Measurements from ENCODE around the gene CANT1.

The CANT1 gene

DNA sequence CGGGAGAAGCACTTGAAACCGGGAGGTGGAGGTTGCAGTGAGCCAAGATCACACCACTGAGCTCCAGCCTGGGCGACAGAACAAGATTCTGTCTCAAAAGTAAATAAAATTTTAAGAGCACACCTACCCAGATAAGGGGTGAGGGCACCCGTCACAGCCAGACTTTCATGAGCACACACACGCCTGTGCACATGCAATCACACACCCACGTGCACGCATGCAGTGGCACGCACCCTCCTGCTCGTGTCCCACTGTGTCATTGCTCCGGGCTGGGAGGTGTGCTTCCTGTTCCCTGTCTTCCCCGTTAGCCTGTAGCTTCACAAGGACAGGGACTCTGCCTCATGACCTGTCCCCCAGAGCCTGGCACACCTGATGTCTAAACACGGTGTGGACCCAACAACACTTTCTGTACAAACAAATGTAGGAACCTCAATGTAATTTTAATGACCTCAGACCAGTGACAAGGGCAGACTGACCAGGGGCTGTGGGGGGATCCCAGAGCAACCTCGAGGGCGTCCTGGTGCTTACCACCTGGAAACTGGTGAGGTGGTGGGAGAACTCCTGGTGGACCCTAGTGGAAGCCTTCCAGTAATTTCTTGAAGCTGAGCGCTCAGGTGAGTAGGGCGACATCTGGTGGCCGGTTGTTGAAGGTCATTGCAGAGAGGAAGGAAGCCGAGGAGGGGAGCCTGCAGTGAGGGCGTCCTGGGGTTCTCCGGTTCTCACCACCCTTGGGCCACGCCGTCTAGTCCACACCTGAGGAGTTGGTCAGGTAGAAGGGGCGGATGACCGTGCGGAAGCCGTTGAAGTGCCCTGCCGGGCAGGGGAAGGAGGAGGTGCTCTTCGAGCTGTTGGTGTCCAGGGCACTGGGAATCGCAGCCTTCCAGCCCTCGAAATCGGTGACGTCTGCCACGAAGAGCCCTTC is 38.5 kb downstream of the CANT1 start:
- DNase-seq (ENCODE audit: low read depth) = no peak
- peak; percentile 85 for TF ChIP-seq CTCF (conservative IDR thresholded peaks at IDR 0.05; ENCODE audit: low read depth, low read length)
- no peak overlapping the region for H3K4me3 ChIP-seq (ENCODE audit: low read length)

- TF ChIP-seq CTCF (conservative IDR thresholded peaks at IDR 0.05; ENCODE audit: low read depth, low read length) = no peak
- no peak for DNase-seq (ENCODE audit: low read depth)
- no peak overlapping the region for H3K4me3 ChIP-seq (ENCODE audit: low read length)
Measured at GRCh38 chr17:78969865-78970264, 39.7 kb downstream of the CANT1 start.

GRCh38 chr17:78967782-78968362 is 41.7 kb downstream of the CANT1 start:
- no peak overlapping the region for H3K4me3 ChIP-seq (ENCODE audit: low read length)
- no peak for TF ChIP-seq CTCF (conservative IDR thresholded peaks at IDR 0.05; ENCODE audit: low read depth, low read length)
- no peak for DNase-seq (ENCODE audit: low read depth)

GRCh38 chr17:78966910-78967600 is 42.5 kb downstream of the CANT1 start:
- no peak for TF ChIP-seq CTCF (conservative IDR thresholded peaks at IDR 0.05; ENCODE audit: low read depth, low read length)
- DNase-seq (ENCODE audit: low read depth) = no peak
- H3K4me3 ChIP-seq (ENCODE audit: low read length) = no peak overlapping the region

- no peak overlapping the region for H3K4me3 ChIP-seq (ENCODE audit: low read length)
- DNase-seq (ENCODE audit: low read depth) = no peak
- no peak for TF ChIP-seq CTCF (conservative IDR thresholded peaks at IDR 0.05; ENCODE audit: low read depth, low read length)
Measured at GRCh38 chr17:78966123-78966813, 43.3 kb downstream of the CANT1 start.

- DNase-seq (ENCODE audit: low read depth) = no peak
- peak; percentile 1 for TF ChIP-seq CTCF (conservative IDR thresholded peaks at IDR 0.05; ENCODE audit: low read depth, low read length)
- H3K4me3 ChIP-seq (ENCODE audit: low read length) = no peak overlapping the region
Measured at GRCh38 chr17:78965491-78965924, 44.1 kb downstream of the CANT1 start.

Measured in retinal pigment epithelial cell (primary cell).